Left lung (tissue), 10 donors: ENCODE data around the gene RAB15. TPM values are rescaled to one million over a fixed set of nuclear protein-coding genes. Genes with fewer than 3 reads are reported as not detected.
A peak's percentile ranks its signal among the peaks of the same experiment; 100 is the strongest.

Source experiments
- ATAC-seq: fragments of 200-7000 bp; cut with Tn5 transposase; one replicate; pipeline ENCODE4 v1.9.1; 2020; ENCODE audit warnings: moderate library complexity
- DNase-seq, 4 donors: peaks; one replicate each; pipeline ENCODE4 v3.0.0-alpha.2; 2013 to 2020
- H3K27ac ChIP-seq, 2 donors: fragments of 200-600 bp; sonication (generic) in 1 of 2; one replicate each; pipeline versions ENCODE4 v1.5.0 to v1.8.0; 2020 to 2021
- H3K27me3 ChIP-seq, 2 donors: fragments of 200-600 bp; sonication (generic) in 1 of 2; one replicate each; pipeline versions ENCODE4 v1.5.0 to v1.8.0; 2020 to 2021
- H3K36me3 ChIP-seq, 2 donors: fragments of 200-600 bp; sonication (generic) in 1 of 2; one replicate each; pipeline versions ENCODE4 v1.5.0 to v1.8.0; 2020 to 2021
- H3K4me1 ChIP-seq, 2 donors: fragments of 200-600 bp; one replicate each; pipeline ENCODE4 v1.8.0; 2021
- H3K4me3 ChIP-seq, 2 donors: fragments of 200-600 bp; sonication (generic) in 1 of 2; one replicate each; pipeline versions ENCODE4 v1.5.0 to v1.8.0; 2020 to 2021; ENCODE audit warnings: mild to moderate bottlenecking in 1 of 2
- H3K9me3 ChIP-seq, 2 donors: fragments of 200-600 bp; sonication (generic) in 1 of 2; one replicate each; pipeline versions ENCODE4 v1.5.0 to v1.8.0; 2020 to 2021
- intact Hi-C, 2 donors: fragments of 100-400 bp; cut with DNase I; formaldehyde crosslinking; loops; one replicate each; pipeline versions ENCODE4 v1.11.2 to v1.14.2; 2022
- polyA plus RNA-seq, 6 donors: library from polyadenylated mRNA; unstranded; fragments of 120-200 nt; gene quantifications; one replicate each; pipeline ENCODE4 v1.2.1, GENCODE V29; 2013; ENCODE audit not compliant: insufficient read length in 6 of 6
- total RNA-seq, 2 donors: library from RNA; stranded (reverse); fragmentation: NEBNext Ultra II Directional; extraction: Animal tissue kit (Norgen Biotek cat#: 25700); gene quantifications; one replicate each; pipeline ENCODE4 v1.2.1, GENCODE V29; 2021
- TF ChIP-seq, protein P1 (sequence below), 2 donors: fragments of 200-600 bp; sonication (generic) in 1 of 2; IDR thresholded peaks; one replicate each; pipeline versions ENCODE4 v1.5.0 to v1.8.0; 2021; ENCODE audit warnings: antibody characterized with exemption in 2 of 2
- donor health status: DM: no; HTN: yes; CAD: no.
- donor health status: DM: no; HTN: no; CAD: no.

The RAB15 gene
- total and polyA plus RNA-seq, 8 donors: 21.8 to 36.6 (median 30.7) TPM

DNA sequence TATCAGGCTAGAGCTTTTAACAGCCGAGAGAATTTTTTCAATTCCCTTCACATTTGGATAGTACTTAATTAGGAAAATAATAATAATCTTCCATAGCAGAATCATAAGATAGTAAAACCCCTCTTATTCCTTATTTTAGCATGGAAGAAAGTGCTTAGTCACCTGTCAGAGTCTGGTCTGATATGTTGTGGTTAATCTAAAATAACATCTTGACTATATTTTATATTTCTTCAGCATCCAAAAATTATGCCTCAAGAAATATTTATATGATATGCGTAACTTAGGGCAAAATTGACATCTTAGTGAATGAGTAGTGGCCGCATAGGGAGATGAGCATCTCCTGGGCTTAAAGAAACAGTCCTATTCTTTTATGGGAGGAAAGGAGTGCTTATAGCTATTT is 45.1 kb downstream of the RAB15 start:
- H3K27ac ChIP-seq: no peak overlapping the region
- no peaks in the 10 kb centered on the region for H3K9me3 ChIP-seq
- H3K36me3 ChIP-seq: peaks cover 0 to 73% of the 10 kb centered on the region in 2 donors
- DNase-seq: no peak
- TF ChIP-seq, protein P1, sequence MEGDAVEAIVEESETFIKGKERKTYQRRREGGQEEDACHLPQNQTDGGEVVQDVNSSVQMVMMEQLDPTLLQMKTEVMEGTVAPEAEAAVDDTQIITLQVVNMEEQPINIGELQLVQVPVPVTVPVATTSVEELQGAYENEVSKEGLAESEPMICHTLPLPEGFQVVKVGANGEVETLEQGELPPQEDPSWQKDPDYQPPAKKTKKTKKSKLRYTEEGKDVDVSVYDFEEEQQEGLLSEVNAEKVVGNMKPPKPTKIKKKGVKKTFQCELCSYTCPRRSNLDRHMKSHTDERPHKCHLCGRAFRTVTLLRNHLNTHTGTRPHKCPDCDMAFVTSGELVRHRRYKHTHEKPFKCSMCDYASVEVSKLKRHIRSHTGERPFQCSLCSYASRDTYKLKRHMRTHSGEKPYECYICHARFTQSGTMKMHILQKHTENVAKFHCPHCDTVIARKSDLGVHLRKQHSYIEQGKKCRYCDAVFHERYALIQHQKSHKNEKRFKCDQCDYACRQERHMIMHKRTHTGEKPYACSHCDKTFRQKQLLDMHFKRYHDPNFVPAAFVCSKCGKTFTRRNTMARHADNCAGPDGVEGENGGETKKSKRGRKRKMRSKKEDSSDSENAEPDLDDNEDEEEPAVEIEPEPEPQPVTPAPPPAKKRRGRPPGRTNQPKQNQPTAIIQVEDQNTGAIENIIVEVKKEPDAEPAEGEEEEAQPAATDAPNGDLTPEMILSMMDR (IDR thresholded peaks at IDR 0.05): no peak
- no peak for ATAC-seq
- no peaks in the 10 kb centered on the region for H3K27me3 ChIP-seq
- intact Hi-C loops: no loop called here
- H3K4me1 ChIP-seq: no peaks in the 10 kb centered on the region
- H3K4me3 ChIP-seq: no peak overlapping the region

DNA sequence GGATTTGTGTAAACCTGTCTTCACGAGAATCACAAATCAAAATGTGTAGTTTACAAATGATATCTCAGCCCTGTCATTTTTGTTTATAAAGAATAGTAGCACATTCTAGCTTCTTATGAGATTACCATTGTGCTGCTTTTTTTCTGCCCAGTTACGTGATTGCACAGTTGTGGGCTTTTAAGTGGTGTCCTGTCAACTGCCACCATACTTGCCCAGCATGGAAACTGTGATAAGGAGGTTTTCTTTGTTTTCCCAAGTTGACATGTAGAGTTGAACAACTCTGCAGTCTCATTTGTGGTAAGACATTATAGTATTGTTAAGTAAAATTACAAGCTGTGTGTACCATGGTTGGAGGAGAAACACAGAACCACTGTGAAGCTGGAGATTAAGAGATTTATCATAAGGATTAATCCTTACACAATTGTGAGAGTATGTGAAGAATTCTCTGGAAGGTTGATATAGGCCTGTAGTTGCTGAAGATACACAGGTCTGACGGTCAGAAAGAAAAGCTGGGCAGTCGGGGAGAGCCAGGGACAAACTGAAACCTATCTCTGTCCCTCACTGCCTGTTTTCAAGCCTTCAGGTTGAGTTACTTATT is 45.6 kb downstream of the RAB15 start:
- ATAC-seq (no peak), DNase-seq (no peak)
- intact Hi-C loops: no loop called here
- H3K36me3 ChIP-seq: peaks cover 0 to 68% of the 10 kb centered on the region in 2 donors
- no peak overlapping the region for H3K4me3 ChIP-seq
- H3K27me3 ChIP-seq: no peaks in the 10 kb centered on the region
- TF ChIP-seq, protein P1 (IDR thresholded peaks at IDR 0.05): no peak
- H3K9me3 ChIP-seq: no peaks in the 10 kb centered on the region
- H3K4me1 ChIP-seq: no peaks in the 10 kb centered on the region
- H3K27ac ChIP-seq: no peak overlapping the region

DNA sequence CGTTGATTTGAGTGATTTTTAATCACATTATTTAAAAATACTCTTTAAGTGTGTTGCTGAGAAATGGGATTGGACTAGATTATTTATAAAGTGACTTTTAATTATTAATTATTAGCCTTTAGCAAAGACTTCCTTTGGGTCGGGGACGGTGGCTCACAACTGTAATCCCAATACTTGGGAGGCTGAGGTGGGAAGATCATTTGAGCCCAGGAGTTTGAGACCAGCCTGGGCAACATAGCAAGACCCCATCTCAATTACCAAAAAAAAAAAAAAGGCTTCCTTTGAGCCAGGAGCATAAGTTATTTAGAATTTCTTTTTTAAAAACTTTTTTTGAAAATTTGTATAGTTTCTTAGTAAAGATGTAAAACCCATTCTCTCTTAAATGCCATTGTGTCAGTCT is 49.1 kb downstream of the RAB15 start:
- Histone ChIP-seq H3K27ac (no peak overlapping the region), H3K9me3 (no peaks in the 10 kb centered on the region), H3K27me3 (no peaks in the 10 kb centered on the region), H3K4me3 (no peak overlapping the region), H3K36me3 (peaks cover 0 to 40% of the 10 kb centered on the region in 2 donors), H3K4me1 (peaks cover 15 to 23% of the 10 kb centered on the region in 2 donors)
- ATAC-seq (no peak), DNase-seq (no peak)
- TF ChIP-seq, protein P1 (IDR thresholded peaks at IDR 0.05): no peak
- intact Hi-C loops: no loop called here

DNA sequence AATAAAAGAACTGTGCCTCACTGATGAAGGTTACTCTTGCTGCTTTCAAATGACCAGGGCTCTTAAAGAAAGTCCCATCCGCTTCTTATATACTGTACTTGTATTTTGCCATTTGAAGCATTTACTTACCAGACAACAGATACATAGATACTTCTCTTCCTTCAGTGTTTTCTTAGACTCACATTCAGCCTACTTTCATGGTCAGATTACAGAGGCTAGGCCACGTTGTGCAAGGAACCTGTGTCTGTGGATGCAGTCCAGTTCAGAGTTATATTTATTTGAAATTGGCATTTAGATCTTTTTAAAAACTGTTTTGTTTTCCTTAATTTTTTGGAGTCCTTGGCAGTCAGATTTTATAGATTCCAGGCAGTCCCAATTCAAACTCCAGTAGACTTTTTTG is 51.7 kb downstream of the RAB15 start:
- Histone ChIP-seq H3K4me3 (no peak overlapping the region), H3K9me3 (no peaks in the 10 kb centered on the region), H3K4me1 (peaks cover 22 to 46% of the 10 kb centered on the region in 2 donors), H3K36me3 (peaks cover 0 to 16% of the 10 kb centered on the region in 2 donors), H3K27me3 (no peaks in the 10 kb centered on the region), H3K27ac (no peak overlapping the region)
- DNase-seq (no peak), ATAC-seq (no peak)
- intact Hi-C loops: no loop called here
- TF ChIP-seq, protein P1 (IDR thresholded peaks at IDR 0.05): no peak

DNA sequence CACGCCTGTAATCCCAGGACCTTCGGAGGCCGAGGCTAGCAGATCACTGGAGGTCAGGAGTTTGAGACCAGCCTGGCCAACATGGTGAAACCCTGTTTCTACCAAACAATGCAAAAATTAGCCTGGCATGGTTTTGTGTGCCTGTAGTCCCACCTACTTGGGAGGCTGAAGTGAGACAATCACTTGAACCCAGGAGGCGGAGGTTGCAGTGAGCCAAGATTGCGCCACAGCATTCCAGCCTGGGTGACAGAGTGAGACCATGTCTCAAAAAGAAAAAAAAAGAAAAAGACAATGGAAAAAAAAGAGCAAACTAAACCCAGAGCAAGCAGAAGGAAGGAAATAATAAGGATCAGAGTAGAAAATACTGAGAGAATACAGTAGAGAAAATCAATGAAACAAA is 52.5 kb downstream of the RAB15 start:
- Histone ChIP-seq H3K27me3 (no peaks in the 10 kb centered on the region), H3K9me3 (no peaks in the 10 kb centered on the region), H3K4me3 (no peak overlapping the region), H3K36me3 (peaks cover 0 to 8% of the 10 kb centered on the region in 2 donors), H3K4me1 (peaks cover 28 to 53% of the 10 kb centered on the region in 2 donors), H3K27ac (peak overlapping the region; percentile 37 to 43)
- TF ChIP-seq, protein P1 (IDR thresholded peaks at IDR 0.05): no peak
- ATAC-seq (peak; percentile 75), DNase-seq (peak in 1 of 4 donors; percentile 56)
- intact Hi-C loops: no loop called here
